IMR-90 (cell line): ENCODE data around the gene ITIH5. TPM values are rescaled to one million over a fixed set of nuclear protein-coding genes. Genes with fewer than 3 reads are reported as not detected.

ENCODE experiments used
- ATAC-seq: fragments of 200-7000 bp; cut with Tn5 transposase; 2 replicates; pipeline ENCODE4 v1.9.1; 2020; ENCODE audit warnings: low read depth, mild to moderate bottlenecking, moderate library complexity
- BruUV-seq: library from RNA; stranded (reverse); fragments of 400-500 nt; replicated peaks from 2 replicates; lab custom pipeline; 2021; lab: Mats Ljungman, UMichigan
- CTCF ChIA-PET: fragments of 300-600 bp; formaldehyde crosslinking; extraction: SDS; loops from one replicate; lab custom pipeline; 2021; ENCODE audit warnings: antibody characterized with exemption; lab: Yijun Ruan, JAX
- POLR2A ChIA-PET: fragments of 300-600 bp; sonication (Branson Sonifier 250); formaldehyde crosslinking; loops from one replicate; lab custom pipeline; 2022; ENCODE audit warnings: antibody characterized with exemption; ENCODE audit not compliant: unreplicated experiment; lab: Charles Lee
- DNase-seq: peaks from one replicate; pipeline ENCODE4 v3.0.0; 2013
- H2AFZ ChIP-seq: replicated peaks from 2 replicates; pipeline ENCODE3; 2013; ENCODE audit warnings: low read length, mild to moderate bottlenecking; ENCODE audit not compliant: poor library complexity
- H2AK5ac ChIP-seq: 2 replicates; pipeline ENCODE4 v1.6.1; 2013; ENCODE audit warnings: low read depth, low read length, inconsistent platforms
- H2AK9ac ChIP-seq: replicated peaks from 2 replicates; pipeline ENCODE3; 2013; ENCODE audit warnings: mild to moderate bottlenecking, low read depth, low read length, moderate library complexity; ENCODE audit not compliant: poor library complexity
- H2BK120ac ChIP-seq: 2 replicates; pipeline ENCODE4 v1.6.1; 2013; ENCODE audit warnings: low read depth, low read length, inconsistent platforms
- H2BK15ac ChIP-seq: 3 replicates; pipeline ENCODE4 v1.6.1; 2013; ENCODE audit warnings: low read depth, low read length, inconsistent platforms
- H2BK20ac ChIP-seq: 2 replicates; pipeline ENCODE4 v1.6.1; 2013; ENCODE audit warnings: low read depth, mild to moderate bottlenecking, inconsistent platforms, low read length, moderate library complexity
- H2BK5ac ChIP-seq: 2 replicates; pipeline ENCODE4 v1.6.1; 2013; ENCODE audit warnings: mild to moderate bottlenecking, low read depth, low read length, inconsistent platforms; ENCODE audit not compliant: poor library complexity, severe bottlenecking
- H3K14ac ChIP-seq: replicated peaks from 2 replicates; pipeline ENCODE4 v1.6.1; 2013; ENCODE audit warnings: low read depth, low read length, inconsistent platforms
- H3K18ac ChIP-seq: 2 replicates; pipeline ENCODE4 v1.6.1; 2013; ENCODE audit warnings: low read depth, low read length, control low read depth
- H3K23ac ChIP-seq: 2 replicates; pipeline ENCODE4 v1.6.1; 2013; ENCODE audit warnings: low read depth, low read length, inconsistent platforms
- H3K27ac ChIP-seq: 2 replicates; pipeline ENCODE4 v1.5.1; 2013; ENCODE audit warnings: mild to moderate bottlenecking, control low read depth, low read length; ENCODE audit not compliant: insufficient read depth
- H3K27me3 ChIP-seq: 2 replicates; pipeline ENCODE4 v1.6.1; 2013; ENCODE audit warnings: low read length; ENCODE audit not compliant: control insufficient read depth, insufficient read depth
- H3K36me3 ChIP-seq: 2 replicates; pipeline ENCODE4 v1.6.1; 2013; ENCODE audit warnings: low read length, mixed read lengths; ENCODE audit not compliant: control insufficient read depth, insufficient read depth
- H3K4ac ChIP-seq: 2 replicates; pipeline ENCODE4 v1.6.1; 2013; ENCODE audit warnings: low read depth, low read length, inconsistent platforms
- H3K4me1 ChIP-seq: 2 replicates; pipeline ENCODE4 v1.6.1; 2013; ENCODE audit warnings: low read length, mixed read lengths; ENCODE audit not compliant: control insufficient read depth, insufficient read depth
- H3K4me2 ChIP-seq: 2 replicates; pipeline ENCODE4 v1.6.1; 2013; ENCODE audit warnings: low read depth, mild to moderate bottlenecking, control low read depth, low read length, moderate library complexity
- H3K4me3 ChIP-seq: 2 replicates; pipeline ENCODE4 v1.5.1; 2013; ENCODE audit warnings: low read depth, mild to moderate bottlenecking, control low read depth, low read length, moderate library complexity; ENCODE audit not compliant: insufficient read depth
- H3K56ac ChIP-seq: 2 replicates; pipeline ENCODE4 v1.6.1; 2013; ENCODE audit warnings: low read length, inconsistent platforms; ENCODE audit not compliant: insufficient read depth; ENCODE audit errors: extremely low read depth
- H3K79me1 ChIP-seq, 2 experiments: 2 replicates each; pipeline ENCODE4 v1.6.1; 2013; ENCODE audit warnings: low read length in 2 of 2, inconsistent platforms in 1 of 2, low read depth in 1 of 2
- H3K9ac ChIP-seq: 2 replicates; pipeline ENCODE4 v1.6.1; 2013; ENCODE audit warnings: low read depth, low read length, control low read depth
- H3K9me1 ChIP-seq: 2 replicates; pipeline ENCODE4 v1.6.1; 2013; ENCODE audit warnings: low read length, inconsistent platforms; ENCODE audit not compliant: insufficient read depth
- H3K9me3 ChIP-seq: 2 replicates; pipeline ENCODE4 v1.6.1; 2013; ENCODE audit warnings: low read length; ENCODE audit not compliant: control insufficient read depth, insufficient read depth
- H4K20me1 ChIP-seq: 2 replicates; pipeline ENCODE4 v1.6.1; 2013; ENCODE audit warnings: low read length, inconsistent platforms; ENCODE audit not compliant: insufficient read depth
- H4K5ac ChIP-seq: 2 replicates; pipeline ENCODE4 v1.6.1; 2013; ENCODE audit warnings: mild to moderate bottlenecking, low read depth, low read length, control low read depth
- H4K8ac ChIP-seq, 2 experiments: 2 replicates each; pipeline ENCODE4 v1.6.1; 2013; ENCODE audit warnings: low read depth in 2 of 2, low read length in 2 of 2, control low read depth in 1 of 2, inconsistent platforms in 1 of 2
- H4K91ac ChIP-seq: 2 replicates; pipeline ENCODE4 v1.6.1; 2013; ENCODE audit warnings: low read depth, low read length, inconsistent platforms; ENCODE audit not compliant: insufficient read depth
- BHLHE40 ChIP-seq: fragments of 150-350 bp; IDR thresholded peaks from 2 replicates; pipeline ENCODE4 v1.6.1; 2016; ENCODE audit warnings: mild to moderate bottlenecking, low read depth, low read length
- CEBPB ChIP-seq: IDR thresholded peaks from 2 replicates; pipeline ENCODE4 v1.6.1; 2012; ENCODE audit warnings: low read depth, low read length, improper control_type of control experiment
- CHD1 ChIP-seq: IDR thresholded peaks from 2 replicates; pipeline ENCODE4 v1.6.1; 2012; ENCODE audit warnings: low read depth, low read length, improper control_type of control experiment
- CTCF ChIP-seq: conservative IDR thresholded peaks from 2 replicates; pipeline ENCODE4 v1.5.1; 2012; ENCODE audit warnings: mild to moderate bottlenecking, low read depth, low read length, improper control_type of control experiment
- ELK1 ChIP-seq: fragments of 150-350 bp; IDR thresholded peaks from 2 replicates; pipeline ENCODE4 v1.6.1; 2016; ENCODE audit warnings: low read depth, mild to moderate bottlenecking, low read length, moderate library complexity, borderline replicate concordance
- FOS ChIP-seq: fragments of 150-350 bp; IDR thresholded peaks from 2 replicates; pipeline ENCODE4 v1.6.1; 2016; ENCODE audit warnings: low read depth, low read length
- MAFK ChIP-seq: IDR thresholded peaks from 2 replicates; pipeline ENCODE4 v1.6.1; 2012; ENCODE audit warnings: low read depth, low read length, improper control_type of control experiment
- MAZ ChIP-seq: IDR thresholded peaks from 2 replicates; pipeline ENCODE4 v1.6.1; 2012; ENCODE audit warnings: low read depth, mild to moderate bottlenecking, low read length, improper control_type of control experiment, moderate library complexity, borderline replicate concordance
- MXI1 ChIP-seq: IDR thresholded peaks from 2 replicates; pipeline ENCODE4 v1.6.1; 2012; ENCODE audit warnings: low read depth, mild to moderate bottlenecking, low read length, moderate library complexity, borderline replicate concordance
- NFE2L2 ChIP-seq: fragments of 150-350 bp; IDR thresholded peaks from 2 replicates; pipeline ENCODE4 v1.6.1; 2016; ENCODE audit warnings: low read depth, mild to moderate bottlenecking, low read length
- POLR2A ChIP-seq: IDR thresholded peaks from 2 replicates; pipeline ENCODE4 v1.6.1; 2012; ENCODE audit warnings: mild to moderate bottlenecking, low read depth, low read length
- RAD21 ChIP-seq: IDR thresholded peaks from 2 replicates; pipeline ENCODE4 v1.6.1; 2012; ENCODE audit warnings: low read length, improper control_type of control experiment
- RCOR1 ChIP-seq: IDR thresholded peaks from 2 replicates; pipeline ENCODE4 v1.6.1; 2012; ENCODE audit warnings: mild to moderate bottlenecking, low read length, improper control_type of control experiment; ENCODE audit not compliant: insufficient replicate concordance
- RFX5 ChIP-seq: IDR thresholded peaks from 2 replicates; pipeline ENCODE4 v1.8.0; 2012; ENCODE audit warnings: low read depth, mild to moderate bottlenecking, low read length, moderate library complexity
- SMC3 ChIP-seq: fragments of 150-350 bp; IDR thresholded peaks from 2 replicates; pipeline ENCODE4 v1.6.1; 2016; ENCODE audit warnings: low read depth, mild to moderate bottlenecking, antibody characterized with exemption, low read length, moderate library complexity
- USF2 ChIP-seq: fragments of 150-350 bp; IDR thresholded peaks from 2 replicates; pipeline ENCODE4 v1.6.1; 2017; ENCODE audit warnings: mild to moderate bottlenecking, antibody characterized with exemption, low read length, low read depth
- WGBS, 2 experiments: methylation state at CpG; one replicate each; pipeline versions ENCODE4 v1.1.5 to v1.1.7; 2013; ENCODE audit warnings: missing lambda C conversion rate in 2 of 2; ENCODE audit not compliant: insufficient read length in 1 of 2; ENCODE audit errors: extremely low coverage in 2 of 2; 5-methylcytosine and 5-hydroxymethylcytosine counted together
- dilution Hi-C: fragments of 300-500 bp; cut with HindIII; formaldehyde crosslinking; loops from one replicate; pipeline ENCODE4 v1.14.3; 2018; ENCODE audit warnings: low sequenced_read_pairs; ENCODE audit not compliant: unreplicated experiment
- in situ Hi-C: fragments of 300-500 bp; cut with MboI; formaldehyde crosslinking; loops from 3 replicates; pipeline ENCODE4 v1.14.3; 2019; ENCODE audit warnings: low sequenced_read_pairs, inconsistent platforms, mixed read lengths
- intact Hi-C: fragments of 100-400 bp; cut with micrococcal nuclease; formaldehyde crosslinking; loops from 2 replicates; pipeline ENCODE4 v1.10.0; 2022
- polyA plus RNA-seq, 3 experiments: library from polyadenylated mRNA; depleted of rRNA; stranded (reverse); fragments of >200 nt; gene quantifications; 2 replicates each; pipeline ENCODE4 v1.2.3, GENCODE V29; 2012; ENCODE audit warnings: low replicate concordance in 1 of 3
- total RNA-seq: library from RNA; depleted of rRNA; stranded (reverse); fragments of >200 nt; gene quantifications from 2 replicates; pipeline ENCODE4 v1.2.3, GENCODE V29; 2012

ITIH5 gene
- total and polyA plus RNA-seq, 2 of the 4 experiments (the other 2 are of a cell fraction): under 0.01 to 0.07 TPM

GRCh38 chr10:7657552-7657951 lies 9.2 kb downstream of the ITIH5 start:
- Histone ChIP-seq H2AK5ac (no peak overlapping the region), H3K4ac (no peak overlapping the region), H2BK5ac (no peak overlapping the region), H2BK20ac (no peak overlapping the region), H3K9ac (no peak overlapping the region), H3K4me1 (no peaks in the 10 kb centered on the region), H3K18ac (no peak overlapping the region), H2BK15ac (no peak overlapping the region), H2BK120ac (no peak overlapping the region), H3K56ac (no peak overlapping the region), H3K4me3 (no peak overlapping the region), H3K23ac (no peak overlapping the region), H4K8ac (no peak overlapping the region), H4K91ac (no peak overlapping the region), H4K5ac (no peak overlapping the region), H3K9me1 (no peaks in the 10 kb centered on the region), H3K27ac (no peak overlapping the region), H3K27me3 (no peaks in the 10 kb centered on the region; the same call in 1 of the 2 replicates), H3K36me3 (no peaks in the 10 kb centered on the region), H3K9me3 (no peaks in the 10 kb centered on the region), H3K4me2 (no peak overlapping the region), H2AK9ac (no peak overlapping the region), H2AFZ (no peak overlapping the region), H3K79me1 (no peaks in the 10 kb centered on the region), H4K20me1 (no peaks in the 10 kb centered on the region), H3K14ac (no peak overlapping the region)
- in situ Hi-C loops (no loop called here), dilution Hi-C loops (no loop called here), intact Hi-C loops (no loop called here)
- ChIA-PET POLR2A (no interaction called here), CTCF (no interaction called here)
- BruUV-seq: no TSS peak
- ATAC-seq (no peak), DNase-seq (no peak)
- TF ChIP-seq USF2 (no peak), MXI1 (no peak), FOS (no peak), MAZ (no peak), SMC3 (no peak), RAD21 (no peak), ELK1 (no peak), RFX5 (no peak), RCOR1 (no peak), CEBPB (no peak), CHD1 (no peak), NFE2L2 (no peak), POLR2A (no peak), MAFK (no peak), CTCF (no peak), BHLHE40 (no peak)
- WGBS, 2 experiments: no CpG with 5 or more reads among the region's 2 CpGs
